HG02759 (cell line): ENCODE data around the gene RNF41.

Source experiments
- ATAC-seq: cut with Tn5 transposase; IDR thresholded peaks from one replicate; pipeline ENCODE4 v1.9.1; 2021; ENCODE audit warnings: mild to moderate bottlenecking, moderate library complexity; ENCODE audit not compliant: unreplicated experiment

The RNF41 gene

GRCh38 chr12:56154818-56155217 is 66.9 kb downstream of the RNF41 start:
- no peak for ATAC-seq

DNA sequence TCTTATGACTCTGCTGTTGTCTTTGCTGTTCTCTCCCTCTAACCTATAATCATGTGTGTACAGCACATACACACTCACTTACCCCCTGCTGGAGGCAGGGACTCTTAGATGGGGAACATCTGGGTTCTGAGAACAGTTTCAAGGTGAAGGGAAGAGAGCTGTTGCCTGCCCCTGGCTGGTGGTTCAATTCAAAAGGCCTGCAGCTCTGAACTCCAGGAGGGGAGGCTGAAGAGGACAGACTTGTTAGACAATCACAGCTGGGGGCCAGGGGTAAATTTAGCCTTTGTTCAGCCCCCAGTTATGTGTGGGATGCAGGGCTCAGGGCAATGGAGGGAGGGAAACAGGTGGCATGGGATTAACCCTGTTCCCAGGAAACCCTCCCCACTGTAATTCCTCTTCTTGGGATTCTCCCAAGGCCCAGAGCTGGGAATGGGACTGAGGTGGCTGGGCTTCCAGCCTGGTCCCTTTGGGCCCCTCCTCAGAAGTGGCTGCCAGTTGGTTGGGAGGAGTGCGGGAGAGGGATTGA is 67.4 kb downstream of the RNF41 start:
- ATAC-seq = no peak

GRCh38 chr12:56153678-56154065 is 68.0 kb downstream of the RNF41 start:
- no peak for ATAC-seq

DNA sequence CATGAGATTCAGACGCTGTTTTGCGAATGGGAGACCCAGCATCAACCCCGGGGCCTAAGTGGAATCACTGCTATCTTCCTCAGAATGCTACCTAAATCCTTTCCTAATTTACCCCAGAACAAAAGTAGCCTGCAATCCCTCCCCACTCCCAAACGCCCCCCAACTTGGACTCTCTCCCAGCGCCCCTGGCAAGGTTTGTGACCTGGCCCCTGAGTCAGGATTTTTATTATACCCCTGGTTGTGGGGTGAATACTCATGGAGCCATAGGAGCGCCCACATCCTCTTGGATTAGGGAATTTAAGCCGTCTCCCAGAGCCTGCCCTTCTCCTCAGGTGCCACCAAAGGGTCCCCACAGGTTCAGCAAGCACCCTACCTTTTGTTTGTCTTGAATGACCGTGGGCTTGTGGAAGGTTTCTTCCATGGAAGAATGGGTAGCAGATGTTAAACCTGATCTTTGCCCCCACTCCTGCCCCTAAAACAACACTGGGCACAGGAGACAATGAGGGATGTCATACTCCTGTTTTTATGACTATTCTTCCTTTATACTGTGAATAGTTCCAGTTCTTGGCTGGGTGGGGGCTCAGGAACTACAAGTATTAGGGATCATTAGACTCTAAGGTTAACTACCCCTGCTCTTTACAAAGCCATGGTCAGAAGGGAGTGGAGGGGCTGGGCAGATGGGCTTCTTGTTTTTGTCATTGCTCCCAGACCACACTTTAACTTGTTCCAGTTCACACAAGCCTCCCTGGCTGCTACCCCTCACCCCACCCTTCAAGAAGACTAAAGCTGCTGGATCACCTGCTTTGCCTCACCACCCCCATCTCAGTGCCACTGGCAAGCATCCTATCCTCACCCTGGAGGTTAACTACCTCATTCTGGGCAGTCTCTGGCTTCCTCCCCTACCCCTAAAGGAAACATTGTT is 68.7 kb downstream of the RNF41 start:
- no peak for ATAC-seq
